A549 (cell line): Measurements from ENCODE around the gene CHORDC1.

ENCODE experiments used
- CEBPB ChIP-seq, 2 experiments: fragments of >200 bp in 1 of 2; sonication (Bioruptor Twin) in 1 of 2; formaldehyde crosslinking in 1 of 2; IDR thresholded peaks; 2 replicates each; pipeline ENCODE4 v1.6.1; 2012 to 2016
- ESRRA ChIP-seq: fragments of 150-350 bp; IDR thresholded peaks from 2 replicates; pipeline ENCODE4 v1.6.1; 2014; ENCODE audit warnings: mild to moderate bottlenecking, low read length, borderline replicate concordance
- RFX5 ChIP-seq: fragments of 450-650 bp; IDR thresholded peaks from 2 replicates; pipeline ENCODE4 v1.7.1; 2014; ENCODE audit warnings: antibody characterized with exemption, mild to moderate bottlenecking, moderate library complexity

DNA sequence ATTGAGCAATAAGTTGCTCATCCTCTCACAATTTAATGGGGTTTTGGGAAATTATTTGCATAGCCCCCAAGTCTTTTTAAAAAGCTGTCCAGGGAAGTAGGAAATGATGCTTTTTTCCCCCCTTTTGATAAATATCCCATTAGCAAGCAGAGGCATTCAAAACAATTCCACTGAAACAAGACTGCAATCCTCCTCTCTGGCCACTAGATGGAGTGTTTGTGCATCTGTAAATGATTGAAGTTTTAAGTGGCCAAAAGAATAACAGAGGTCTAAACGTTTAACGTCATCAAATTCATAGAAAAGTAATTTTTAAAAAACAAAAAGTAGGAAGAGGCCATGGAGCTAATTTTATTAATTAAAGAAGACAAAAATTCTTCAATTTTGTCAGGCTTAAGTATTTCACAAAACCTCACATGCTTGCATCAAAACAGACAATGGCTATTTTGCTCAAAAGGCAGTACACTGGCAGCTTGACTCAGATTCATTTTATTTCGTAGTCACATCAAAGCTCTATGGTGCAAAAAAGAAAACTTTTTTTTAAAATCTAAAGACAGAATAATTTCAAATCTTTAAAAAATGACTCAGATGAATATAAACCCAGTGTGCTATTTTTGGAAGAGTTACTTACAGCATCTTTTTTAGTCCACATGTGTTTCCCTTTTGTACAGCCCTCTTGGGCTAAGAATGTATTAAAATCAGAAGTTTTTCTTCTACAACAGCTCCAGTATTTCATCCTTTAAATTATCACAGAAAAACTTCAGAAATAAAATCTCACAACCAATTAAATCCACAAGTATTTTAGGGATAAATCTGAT lies 17.8 kb downstream of the CHORDC1 start:
- TF ChIP-seq ESRRA (no peak), CEBPB (IDR thresholded peaks at IDR 0.05) (no peak), RFX5 (no peak)
